ENCODE measurements around the gene RGS16. TPM values are rescaled to one million over a fixed set of nuclear protein-coding genes. Genes with fewer than 3 reads are reported as not detected.

Gene RGS16
- total RNA-seq, 4 donors from 2014 or later: 1.2 to 3.9 (median 3.5) TPM; not detected in 1

- H3K27me3 ChIP-seq: no peaks in the 10 kb centered on the region
- no peak for DNase-seq
- intact Hi-C loops (cut with DNase I; ENCODE audit: low total_unique reads): no loop called here
- no peak overlapping the region for H3K4me3 ChIP-seq
- no peaks in the 10 kb centered on the region for H3K4me1 ChIP-seq
- H3K36me3 ChIP-seq: no peaks in the 10 kb centered on the region
- no peak overlapping the region for H3K27ac ChIP-seq
- TF ChIP-seq POLR2A (IDR thresholded peaks at IDR 0.05) (no peak), CTCF (IDR thresholded peaks at IDR 0.05) (no peak)
- H3K9me3 ChIP-seq: peaks cover 0 to 4% of the 10 kb centered on the region in 2 donors
Observed at GRCh38 chr1:182549811-182550210, 54.4 kb downstream of the RGS16 start.

GRCh38 chr1:182549346-182549745 is 54.8 kb downstream of the RGS16 start:
- Histone ChIP-seq H3K4me3 (no peak overlapping the region), H3K27ac (no peak overlapping the region), H3K36me3 (no peaks in the 10 kb centered on the region), H3K27me3 (no peaks in the 10 kb centered on the region), H3K9me3 (peaks cover 0 to 4% of the 10 kb centered on the region in 2 donors), H3K4me1 (no peaks in the 10 kb centered on the region)
- DNase-seq: no peak
- TF ChIP-seq CTCF (IDR thresholded peaks at IDR 0.05) (no peak), POLR2A (IDR thresholded peaks at IDR 0.05) (no peak)
- intact Hi-C loops (cut with DNase I; ENCODE audit: low total_unique reads): no loop called here

Small RNA genes lying within 50 kb of the gene (small RNA-seq; reads per million reads assigned to genes)
- gene RF00017: not detected

Other genes starting within 250 kb of the RGS16 start
- gene GLUL, start 212.6 kb downstream of the RGS16 start, total RNA-seq: 100 to 1,000 TPM; 379 to 565 (median 483) TPM
- not detected for gene TEDDM1, start 203.7 kb downstream of the RGS16 start, total RNA-seq
- gene RGSL1, start 154.2 kb downstream of the RGS16 start, total RNA-seq: not detected
- 10 to 100 TPM in 1 of 4 donors, 1 to 10 TPM in 3; 4.1 to 13.4 (median 6.9) TPM for gene RNASEL, start 15.1 kb downstream of the RGS16 start, total RNA-seq
- gene RGS8, start 80.2 kb upstream of the RGS16 start, total RNA-seq: not detected
- 1 to 10 TPM in 2 of 4 donors, under 1 TPM in 2; 0.29 to 9.9 (median 4.4) TPM for gene NPL, start 185.4 kb upstream of the RGS16 start, total RNA-seq
- 100 to 1,000 TPM in 3 of 4 donors, 10 to 100 TPM in 1; 70.0 to 227 (median 151) TPM for gene DHX9, start 235.0 kb upstream of the RGS16 start, total RNA-seq

Measured in uterus (tissue), 4 donors.